ENCODE results near the gene RAB4B.
A peak's percentile ranks its signal among the peaks of the same experiment; 100 is the strongest.
"Not testable (repeated sequence)": the region's sequence is repeated elsewhere in the genome, so short reads cannot be mapped to it uniquely, and the experiment has no call there.

The RAB4B gene

DNA sequence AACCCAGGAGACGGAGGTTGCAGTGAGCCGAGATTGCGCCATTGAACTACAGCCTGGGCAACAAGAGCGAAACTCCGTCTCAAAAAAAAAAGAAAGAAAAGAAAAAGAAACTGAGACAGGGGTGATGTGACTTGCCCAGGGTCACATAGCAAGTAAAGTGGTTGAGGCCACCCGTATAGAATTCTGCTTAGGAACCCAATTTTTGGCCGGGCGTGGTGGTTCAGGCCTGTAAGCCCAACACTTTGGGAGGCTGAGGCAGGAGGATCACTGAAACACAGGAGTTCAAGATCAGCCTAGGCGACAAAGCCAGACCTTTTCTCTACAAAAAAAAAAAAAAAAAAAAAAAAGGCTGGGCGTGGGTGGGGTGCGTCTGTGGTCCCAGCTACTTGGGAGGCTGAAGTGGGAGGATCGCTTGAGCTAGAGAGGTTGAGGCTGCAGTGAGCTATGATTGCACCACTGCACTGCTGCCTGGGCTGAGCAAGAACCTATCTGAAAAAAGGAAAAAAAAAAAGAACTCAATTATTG, 25.7 kb upstream of the RAB4B start:
- no peak for DNase-seq

DNA sequence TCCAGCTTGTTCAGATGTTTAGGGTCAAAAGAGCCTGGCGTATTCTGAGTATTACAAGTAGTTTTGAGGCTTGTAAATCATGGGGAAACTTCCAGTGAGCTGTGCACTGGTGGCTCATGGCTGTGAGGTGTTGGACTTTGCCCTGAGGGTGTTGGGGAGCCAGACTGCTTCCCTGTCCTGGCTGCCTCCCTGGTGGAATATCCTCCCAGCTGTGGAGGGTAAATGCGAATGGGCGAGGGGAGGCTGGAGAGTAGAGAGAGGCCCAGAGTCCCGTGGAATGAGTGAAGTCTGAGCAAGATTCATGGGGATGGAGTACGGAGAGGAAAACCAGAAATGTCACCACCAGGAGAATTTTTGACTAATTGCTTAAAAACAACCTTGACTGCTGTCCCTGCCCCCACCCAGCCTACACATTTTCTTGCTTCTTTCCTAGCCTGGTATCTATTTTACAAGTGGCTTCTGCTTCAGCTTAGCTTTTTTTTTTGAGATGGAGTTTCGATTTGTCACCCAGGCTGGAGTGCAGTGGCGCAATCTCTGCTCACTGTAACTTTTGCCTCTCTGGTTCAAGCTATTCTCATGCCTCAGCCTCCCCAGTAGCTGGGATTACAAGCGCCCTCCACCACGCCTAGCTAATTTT, 23.3 kb upstream of the RAB4B start:
- DNase-seq: no peak

DNA sequence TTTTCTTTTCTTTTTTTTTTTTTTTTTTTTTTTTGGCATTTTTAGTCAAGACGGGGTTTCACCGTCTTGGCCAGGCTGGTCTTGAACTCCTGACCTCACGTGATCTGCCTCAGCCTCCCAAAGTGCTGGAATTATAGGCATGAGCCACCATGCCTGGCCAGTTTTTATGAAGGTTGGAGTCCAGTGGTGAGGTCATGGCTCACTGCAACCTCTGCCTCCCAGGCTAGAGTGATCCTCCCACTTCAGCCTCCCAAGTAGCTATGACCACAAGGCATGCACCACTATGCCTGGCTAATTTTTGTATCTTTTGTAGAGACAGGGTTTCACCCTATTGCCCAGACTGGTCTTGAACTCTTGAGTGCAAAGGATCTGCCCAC, 22.8 kb upstream of the RAB4B start:
- no peak for DNase-seq

DNA sequence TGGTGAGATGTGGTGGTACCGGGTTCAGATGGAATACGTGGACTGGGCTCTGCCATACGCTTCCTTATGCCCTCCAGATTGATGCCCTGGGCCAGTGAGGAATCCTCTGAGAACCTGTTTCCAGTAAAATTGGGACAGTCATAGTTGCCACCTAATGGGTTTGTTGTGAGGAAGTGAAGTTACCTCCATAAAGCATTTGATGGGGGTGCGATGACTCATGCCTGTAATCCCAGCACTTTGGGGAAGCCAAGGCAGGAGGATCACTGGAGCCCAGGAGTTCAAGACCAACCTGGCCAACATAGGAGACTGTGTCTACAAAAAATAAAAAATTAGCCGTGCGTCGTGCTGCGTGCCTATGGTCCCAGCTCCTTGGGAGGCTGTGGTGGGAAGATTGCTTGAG, 22.3 kb upstream of the RAB4B start:
- DNase-seq: no peak

DNA sequence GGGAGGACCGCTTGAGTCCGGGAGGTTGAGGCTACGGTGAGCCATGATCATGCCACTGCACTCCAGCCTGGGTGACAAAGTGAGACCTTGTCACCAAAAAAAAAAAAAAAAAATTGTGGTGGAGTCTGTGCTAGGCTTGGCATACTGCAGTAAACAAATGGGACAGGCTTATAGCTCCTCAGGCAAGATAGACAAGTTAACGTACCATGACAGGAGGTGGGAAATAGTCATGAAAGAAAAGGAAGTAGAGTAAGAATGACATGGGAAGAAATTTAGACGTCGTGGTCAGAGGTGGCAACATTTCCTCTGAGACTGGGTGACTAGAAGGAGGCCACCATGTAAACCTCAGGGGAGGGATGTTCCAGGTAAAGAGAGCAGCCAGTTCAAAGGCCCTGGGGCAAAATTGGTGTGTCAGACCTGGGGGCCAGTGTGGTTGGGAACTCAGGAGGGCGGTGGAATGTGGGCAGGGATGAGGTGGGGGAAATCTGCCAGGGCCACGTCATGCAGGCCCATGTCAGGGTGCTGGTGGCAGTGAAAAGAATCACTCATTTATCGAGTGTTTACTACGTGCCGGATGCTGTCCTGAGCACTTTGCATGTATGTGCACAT, 21.4 kb upstream of the RAB4B start:
- DNase-seq: no peak

DNA sequence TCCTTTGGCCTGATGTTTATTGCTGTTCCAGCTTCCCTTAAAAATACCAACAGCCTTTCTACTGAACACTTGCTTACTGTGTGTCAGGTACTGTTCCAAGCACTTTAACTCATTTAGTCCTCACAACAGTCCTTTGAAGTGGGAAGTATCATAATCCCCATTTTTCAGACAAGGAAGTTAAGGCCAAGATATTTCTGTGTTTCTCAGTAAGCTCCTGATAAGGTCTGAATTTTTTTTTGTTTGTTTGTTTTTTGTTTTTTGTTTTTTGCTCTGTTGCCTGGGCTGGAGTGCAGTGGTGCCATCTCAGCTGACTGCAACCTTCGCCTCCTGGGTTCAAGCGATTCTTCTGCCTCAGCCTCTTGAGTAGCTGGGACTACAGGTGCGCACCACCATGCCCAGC, 19.6 kb upstream of the RAB4B start:
- no peak for DNase-seq

DNA sequence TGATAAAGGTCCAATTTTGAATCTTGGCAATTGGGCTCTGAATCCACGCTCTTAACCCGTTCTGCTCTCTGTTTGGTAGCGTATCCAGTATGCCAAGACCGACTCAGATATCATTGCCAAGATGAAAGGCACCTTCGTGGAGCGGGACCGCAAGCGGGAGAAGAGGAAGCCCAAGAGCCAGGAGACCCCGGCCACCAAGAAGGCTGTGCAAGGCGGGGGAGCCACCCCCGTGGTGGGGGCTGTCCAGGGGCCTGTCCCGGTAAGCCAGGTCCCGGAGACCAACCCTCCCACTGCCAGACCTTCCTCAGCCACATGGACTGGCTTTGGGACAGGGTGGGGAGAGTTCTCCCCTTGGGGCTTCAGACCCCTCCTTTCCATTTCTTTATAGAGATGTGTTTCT, 18.7 kb upstream of the RAB4B start:
- no peak for DNase-seq

DNA sequence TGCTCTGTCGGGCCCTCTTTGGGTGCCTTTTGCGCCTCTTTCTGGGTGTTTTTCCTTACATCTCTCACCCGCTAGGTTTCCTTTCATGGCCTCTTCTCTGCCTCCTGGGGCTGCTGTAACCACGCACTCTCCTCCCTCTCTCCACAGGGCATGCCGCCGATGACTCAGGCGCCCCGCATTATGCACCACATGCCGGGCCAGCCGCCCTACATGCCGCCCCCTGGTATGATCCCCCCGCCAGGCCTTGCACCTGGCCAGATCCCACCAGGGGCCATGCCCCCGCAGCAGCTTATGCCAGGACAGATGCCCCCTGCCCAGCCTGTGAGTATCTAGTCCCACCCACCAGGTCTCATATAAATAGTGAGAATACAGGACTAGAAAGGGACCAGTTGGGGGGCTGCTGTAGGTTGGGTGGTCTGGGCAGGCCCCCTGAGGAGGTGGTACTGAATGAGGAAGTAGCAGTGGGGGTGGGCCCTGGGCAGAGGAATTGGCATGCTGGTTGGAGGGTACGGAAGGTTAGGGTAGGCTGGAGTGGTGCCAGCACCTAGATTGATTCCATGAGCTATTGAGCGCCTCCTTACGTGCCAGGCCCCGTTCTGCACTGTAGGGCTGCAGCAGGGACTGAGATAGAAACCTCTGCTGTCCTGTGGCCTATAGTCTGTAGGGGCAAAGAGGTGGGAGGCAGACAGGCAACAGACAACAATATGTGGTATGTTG, 15.1 kb upstream of the RAB4B start:
- no peak for DNase-seq

DNA sequence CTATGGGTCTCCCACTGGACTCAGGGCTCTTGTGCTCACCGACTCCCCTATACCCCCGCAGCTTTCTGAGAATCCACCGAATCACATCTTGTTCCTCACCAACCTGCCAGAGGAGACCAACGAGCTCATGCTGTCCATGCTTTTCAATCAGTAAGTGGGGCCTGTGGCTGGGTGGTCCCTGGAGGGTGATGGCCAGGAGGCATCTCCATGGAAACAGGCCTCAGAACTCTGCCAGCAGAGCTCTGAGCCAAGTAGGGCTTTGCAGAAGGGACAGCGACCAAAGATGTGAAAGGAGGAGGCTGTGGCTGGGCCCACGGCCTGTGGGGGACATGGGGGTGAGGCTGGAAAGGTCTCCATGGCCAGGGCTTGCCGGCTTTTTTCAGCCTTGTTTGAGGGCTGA, 14.5 kb upstream of the RAB4B start:
- no peak for DNase-seq

DNA sequence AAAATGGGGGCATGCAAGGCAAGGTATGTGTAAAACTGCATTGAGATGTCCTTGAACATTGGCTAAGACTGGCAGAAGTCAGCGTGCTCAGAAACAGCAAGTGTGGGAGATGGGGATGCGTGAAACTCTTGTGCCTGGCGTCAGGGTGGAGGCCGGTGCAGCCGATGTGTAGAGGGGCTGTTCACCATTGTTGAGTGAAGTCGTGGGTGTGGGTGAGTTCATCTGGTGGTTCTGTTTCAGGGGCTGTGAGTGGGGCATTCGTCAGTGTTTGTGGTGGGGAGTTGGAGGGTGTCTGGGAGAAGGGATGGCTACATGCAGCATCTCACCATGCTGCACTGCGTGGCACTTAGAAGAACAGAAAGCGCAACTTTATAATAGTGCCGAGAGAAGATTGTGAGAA, 14.1 kb upstream of the RAB4B start:
- DNase-seq: no peak

DNA sequence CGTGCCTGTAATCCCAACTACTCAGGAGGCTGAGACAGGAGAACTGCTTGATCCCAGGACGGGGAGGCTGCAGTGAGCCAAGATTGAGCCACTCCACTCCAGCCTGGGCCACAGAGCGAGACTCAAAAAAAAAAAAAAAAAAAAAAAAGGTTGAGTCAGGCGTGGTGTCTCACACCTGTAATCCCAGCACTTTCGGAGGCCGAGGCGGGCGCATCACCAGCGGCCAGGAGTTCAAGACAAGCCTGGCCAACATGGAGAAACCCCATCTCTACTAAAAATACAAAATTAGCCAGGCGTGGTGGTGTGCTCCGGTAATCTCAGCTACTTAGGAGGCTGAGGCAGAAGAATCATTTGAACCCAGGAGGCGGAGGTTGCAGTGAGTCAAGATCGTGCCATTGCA, 11.7 kb upstream of the RAB4B start:
- not testable (repeated sequence) for DNase-seq

DNA sequence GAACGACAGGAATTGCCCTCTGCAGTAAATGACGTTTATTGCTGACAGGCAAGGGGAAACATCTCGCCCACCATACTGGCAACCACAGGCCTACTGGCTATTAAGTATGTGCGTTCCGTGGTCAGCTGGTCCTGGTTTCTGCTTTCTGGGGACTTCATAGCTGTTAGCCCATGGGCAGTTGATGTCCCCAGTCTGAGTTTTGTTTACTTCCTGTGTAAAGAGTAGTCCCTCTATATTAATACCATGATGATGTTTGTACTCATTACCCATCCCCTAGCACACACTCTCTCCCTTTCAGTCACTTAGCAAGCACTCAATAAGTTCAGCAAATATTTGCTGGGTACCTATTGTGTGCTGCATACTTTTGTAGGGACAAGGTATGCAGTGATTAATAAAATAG, 9.2 kb upstream of the RAB4B start:
- DNase-seq: no peak

DNA sequence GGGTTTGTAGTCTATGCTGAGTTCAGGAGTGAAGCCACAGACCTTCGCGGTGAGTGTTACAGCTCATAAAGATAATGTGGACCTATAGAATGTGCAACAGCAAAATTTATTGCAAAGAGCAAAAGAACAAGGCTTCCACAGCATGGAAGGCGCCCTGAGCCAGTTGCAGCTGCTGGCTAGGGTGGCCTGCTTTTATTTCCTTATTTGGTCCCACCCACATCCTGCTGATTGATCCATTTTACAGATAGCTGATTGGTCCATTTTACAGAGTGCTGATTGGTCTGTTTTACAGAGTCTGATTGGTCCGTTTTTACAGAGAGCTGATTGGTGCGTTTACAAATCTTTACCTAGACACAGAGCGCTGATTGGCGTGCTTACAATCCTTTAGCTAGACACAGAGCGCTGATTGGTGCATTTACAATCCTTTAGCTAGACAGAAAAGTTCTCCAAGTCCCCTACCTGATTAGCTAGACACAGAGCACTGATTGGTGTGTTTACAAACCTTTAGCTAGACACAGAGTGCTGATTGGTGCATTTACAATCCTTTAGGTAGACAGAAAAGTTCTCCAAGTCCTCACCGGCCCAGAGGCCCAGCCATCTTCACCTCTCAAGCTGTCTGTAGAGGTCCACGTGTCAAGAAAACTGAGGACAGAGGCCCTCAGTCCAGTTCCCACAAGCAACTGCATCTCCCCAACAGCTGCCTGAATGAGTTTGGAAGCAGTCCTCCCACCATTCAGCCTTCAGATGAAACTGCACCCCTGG, 6.8 kb upstream of the RAB4B start:
- DNase-seq: not testable (repeated sequence)

DNA sequence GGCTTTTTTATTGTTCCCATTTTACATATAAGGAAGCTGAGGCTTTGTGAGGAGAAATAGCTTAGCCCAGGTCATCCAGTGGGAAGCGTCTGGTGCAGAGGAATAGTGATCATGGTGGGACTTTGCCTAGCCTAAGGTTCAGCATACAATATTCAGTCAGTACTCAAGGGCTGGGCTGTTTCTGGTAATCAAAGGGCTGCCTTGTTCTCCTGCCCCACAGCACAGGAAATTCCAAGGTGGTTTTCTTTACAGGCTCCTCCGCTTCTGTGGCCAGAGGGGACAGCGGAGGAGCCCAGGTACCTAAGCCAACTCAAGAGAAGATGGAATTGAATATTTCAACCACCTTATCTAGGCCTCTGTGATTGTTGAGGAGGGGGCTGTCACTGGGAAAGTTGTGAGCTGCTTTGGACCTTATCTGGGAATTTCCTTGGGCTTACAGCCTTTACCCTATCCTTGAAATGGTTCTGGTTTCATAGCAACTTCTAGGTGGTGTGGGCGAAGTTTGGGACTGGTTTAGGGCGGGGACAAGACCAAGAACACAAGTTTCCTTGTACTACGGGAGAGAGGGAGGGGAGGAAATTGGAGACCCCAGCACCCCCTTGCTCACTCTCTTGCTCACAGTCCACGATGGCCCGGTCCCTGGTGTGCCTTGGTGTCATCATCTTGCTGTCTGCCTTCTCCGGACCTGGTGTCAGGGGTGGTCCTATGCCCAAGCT, 3.0 kb upstream of the RAB4B start, which contains the start of gene MIA:
Gene MIA, plus strand, starts transcription at position 606 of the 716 bp plus-strand sequence. Its CDS starts 22 bp downstream, at position 628.
- no peak for DNase-seq

DNA sequence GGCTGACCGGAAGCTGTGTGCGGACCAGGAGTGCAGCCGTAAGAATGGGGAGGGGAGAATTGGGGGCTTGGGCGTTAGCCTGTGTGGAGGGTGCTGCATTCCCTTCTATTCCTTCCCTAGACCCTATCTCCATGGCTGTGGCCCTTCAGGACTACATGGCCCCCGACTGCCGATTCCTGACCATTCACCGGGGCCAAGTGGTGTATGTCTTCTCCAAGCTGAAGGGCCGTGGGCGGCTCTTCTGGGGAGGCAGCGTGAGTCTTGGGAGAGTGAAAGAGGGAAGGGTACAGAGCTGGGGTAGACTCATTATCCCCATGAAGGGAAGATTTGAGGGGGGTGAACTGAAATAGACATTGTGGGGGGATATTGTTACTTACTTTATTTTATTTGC, 2.4 kb upstream of the RAB4B start:
- no peak for DNase-seq

DNA sequence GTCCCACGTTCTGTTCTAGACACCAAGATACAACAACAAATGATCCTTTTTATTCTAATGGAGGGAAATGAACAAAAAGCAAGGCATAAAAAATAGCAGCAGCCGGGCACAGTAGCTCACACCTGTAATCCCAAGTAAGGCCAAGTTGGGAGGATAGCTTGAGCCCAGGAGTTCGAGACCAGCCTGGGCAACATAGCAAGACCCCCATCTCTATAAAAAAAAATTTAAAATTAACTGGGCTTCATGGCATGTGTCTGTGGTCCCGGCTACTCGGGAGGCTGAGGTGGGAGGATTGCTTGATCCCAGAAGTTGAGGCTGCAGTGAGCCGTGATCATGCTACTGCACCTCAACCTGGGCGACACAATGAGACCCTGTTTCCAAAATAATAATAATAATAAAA, 1.7 kb upstream of the RAB4B start:
- no peak for DNase-seq

DNA sequence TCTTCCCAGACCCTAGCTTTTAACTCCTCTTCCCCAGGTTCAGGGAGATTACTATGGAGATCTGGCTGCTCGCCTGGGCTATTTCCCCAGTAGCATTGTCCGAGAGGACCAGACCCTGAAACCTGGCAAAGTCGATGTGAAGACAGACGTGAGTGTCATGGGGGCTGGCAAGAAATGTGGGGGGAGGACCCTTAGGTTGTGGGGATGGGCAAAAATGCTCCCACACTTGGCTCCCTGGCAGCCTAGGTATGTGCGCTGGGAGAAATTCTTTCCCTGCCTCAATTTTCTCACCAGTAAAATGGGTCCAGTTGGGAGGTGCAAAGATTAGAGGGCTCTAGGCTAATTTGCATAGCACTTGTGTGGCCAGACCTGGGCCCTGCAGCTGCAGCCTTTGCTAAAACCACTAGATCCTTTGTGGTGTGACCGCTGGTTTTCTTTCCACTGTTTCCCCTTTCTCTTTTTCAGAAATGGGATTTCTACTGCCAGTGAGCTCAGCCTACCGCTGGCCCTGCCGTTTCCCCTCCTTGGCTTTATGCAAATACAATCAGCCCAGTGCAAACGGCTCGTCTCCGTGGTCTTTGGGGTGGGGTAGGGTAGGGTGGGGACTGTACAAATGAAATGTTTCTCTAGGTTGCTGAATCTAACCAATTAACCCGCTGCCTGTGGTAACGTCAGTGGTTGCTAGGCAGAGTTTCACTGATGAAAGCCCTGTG, 959 bp upstream of the RAB4B start:
- DNase-seq: peak; percentile 69

DNA sequence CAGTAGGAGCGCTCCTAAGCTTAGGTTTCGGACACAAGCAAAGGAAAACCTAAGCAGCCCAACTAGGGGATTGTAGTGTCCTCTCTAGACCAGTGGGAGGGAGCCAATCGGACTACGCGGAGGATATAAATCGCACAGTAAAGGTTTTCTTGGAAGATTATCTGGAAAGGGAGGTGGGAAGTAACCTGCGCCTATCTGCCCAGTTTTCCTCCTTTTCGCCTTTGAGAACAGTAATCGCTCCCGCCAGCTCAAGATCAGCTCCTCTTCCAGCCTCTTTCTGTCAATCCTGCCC, 456 bp upstream of the RAB4B start:
- DNase-seq: no peak

DNA sequence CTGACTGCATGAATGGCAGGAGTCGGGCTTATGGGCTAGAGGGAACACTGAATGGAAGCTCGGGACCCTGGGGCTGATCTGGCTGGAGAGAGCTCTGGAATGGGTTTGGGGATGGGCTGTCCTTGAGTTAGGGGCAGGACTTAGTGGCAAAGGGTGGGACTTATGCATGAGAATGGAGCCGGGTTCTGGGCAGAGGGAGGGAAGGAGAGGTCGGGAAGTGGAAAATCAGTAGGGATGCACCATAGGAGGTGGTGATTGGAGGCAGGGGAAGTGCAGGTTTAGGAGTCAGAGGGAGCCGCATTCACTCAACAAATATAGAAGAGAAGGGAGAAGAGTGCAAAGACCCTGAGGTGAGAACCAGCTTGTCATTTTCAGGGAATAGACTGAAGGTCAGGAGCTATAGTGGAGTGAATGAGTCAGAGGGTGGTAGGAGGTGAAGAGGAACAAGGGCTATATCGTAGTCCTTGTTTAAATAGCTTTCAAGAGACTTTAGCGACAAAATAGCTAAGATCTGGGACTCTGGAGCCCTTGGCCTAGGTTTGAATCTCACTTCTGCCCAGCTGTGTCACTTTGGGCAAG, 748 bp downstream of the RAB4B start:
- DNase-seq: no peak

DNA sequence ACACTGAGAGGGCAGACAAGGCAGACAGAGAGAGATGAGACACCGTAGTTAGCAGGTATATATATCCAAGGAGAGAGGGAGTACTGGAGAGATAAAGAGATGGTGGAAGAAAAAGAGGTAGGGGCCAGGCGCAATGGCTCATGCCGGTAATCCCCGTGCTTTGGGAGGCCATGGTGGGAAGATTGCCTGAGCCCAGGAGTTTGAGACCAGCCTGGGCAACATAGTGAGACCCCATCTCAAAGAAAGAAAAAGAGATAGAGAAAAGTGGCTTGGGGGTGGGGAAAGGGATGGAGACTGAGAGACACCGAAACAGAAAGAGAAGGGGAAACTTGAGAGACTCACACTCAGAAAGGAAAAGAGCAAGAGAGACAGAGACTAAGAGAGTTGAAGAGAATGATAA, 2.5 kb downstream of the RAB4B start:
- no peak for DNase-seq

DNA sequence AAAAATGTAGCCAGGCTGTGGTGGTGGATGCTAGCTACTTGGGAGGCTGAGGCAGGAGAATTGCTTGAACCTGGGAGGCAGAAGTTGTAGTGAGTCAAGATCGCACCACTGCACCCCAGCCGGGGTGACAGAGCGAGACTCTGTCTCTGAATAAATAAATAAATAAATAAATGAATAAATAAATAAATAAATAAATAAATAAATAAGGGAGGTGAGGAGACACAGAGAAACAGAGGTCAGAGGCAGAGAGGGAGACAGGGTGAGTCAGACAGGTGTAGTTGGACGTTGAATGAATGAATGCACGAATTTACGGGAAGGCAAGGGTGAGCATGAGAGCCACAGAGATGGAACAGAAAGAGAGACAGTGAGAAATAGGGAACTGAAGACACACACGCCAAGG, 3.1 kb downstream of the RAB4B start:
- no peak for DNase-seq

DNA sequence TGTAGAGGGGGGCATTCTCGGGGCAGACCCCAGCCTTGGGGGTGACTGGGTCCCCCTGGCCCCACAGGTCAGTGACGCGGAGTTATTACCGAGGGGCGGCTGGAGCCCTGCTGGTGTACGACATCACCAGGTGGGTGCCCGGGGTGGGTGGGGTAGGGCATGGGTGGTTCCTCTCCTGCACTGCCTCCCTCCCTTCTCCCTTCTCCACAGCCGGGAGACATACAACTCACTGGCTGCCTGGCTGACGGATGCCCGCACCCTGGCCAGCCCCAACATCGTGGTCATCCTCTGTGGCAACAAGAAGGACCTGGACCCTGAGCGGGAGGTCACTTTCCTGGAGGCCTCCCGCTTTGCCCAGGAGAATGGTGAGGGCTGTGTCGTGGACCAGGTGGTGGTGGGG, 5.7 kb downstream of the RAB4B start:
- no peak for DNase-seq
